Measurements from ENCODE around the gene TRANK1.
"Not testable (repeated sequence)": the region's sequence is repeated elsewhere in the genome, so short reads cannot be mapped to it uniquely, and the experiment has no call there.

DNA sequence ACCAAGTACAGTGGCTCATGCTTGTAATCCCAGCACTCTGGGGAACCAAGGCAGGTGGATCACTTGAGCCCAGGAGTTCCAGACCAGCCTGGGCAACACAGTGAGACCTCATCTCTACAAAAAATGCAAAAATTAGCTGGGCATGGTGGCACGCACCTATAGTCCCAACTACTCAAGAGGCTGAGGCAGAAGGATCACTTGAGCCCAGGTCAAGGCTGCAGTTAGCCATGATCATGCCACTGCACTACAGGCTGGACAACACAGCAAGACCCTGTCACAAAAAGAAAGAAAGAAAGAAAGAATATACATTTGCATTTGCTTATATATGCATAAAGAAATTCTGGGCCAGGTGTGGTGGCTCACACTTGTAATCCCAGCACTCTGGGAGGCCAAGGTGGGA lies 13.4 kb downstream of the TRANK1 start:
- TF ChIP-seq, protein P1, sequence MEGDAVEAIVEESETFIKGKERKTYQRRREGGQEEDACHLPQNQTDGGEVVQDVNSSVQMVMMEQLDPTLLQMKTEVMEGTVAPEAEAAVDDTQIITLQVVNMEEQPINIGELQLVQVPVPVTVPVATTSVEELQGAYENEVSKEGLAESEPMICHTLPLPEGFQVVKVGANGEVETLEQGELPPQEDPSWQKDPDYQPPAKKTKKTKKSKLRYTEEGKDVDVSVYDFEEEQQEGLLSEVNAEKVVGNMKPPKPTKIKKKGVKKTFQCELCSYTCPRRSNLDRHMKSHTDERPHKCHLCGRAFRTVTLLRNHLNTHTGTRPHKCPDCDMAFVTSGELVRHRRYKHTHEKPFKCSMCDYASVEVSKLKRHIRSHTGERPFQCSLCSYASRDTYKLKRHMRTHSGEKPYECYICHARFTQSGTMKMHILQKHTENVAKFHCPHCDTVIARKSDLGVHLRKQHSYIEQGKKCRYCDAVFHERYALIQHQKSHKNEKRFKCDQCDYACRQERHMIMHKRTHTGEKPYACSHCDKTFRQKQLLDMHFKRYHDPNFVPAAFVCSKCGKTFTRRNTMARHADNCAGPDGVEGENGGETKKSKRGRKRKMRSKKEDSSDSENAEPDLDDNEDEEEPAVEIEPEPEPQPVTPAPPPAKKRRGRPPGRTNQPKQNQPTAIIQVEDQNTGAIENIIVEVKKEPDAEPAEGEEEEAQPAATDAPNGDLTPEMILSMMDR (IDR thresholded peaks at IDR 0.05; ENCODE audit: insufficient read depth, low read length) = not testable (repeated sequence)
- TF ChIP-seq SPI1 (IDR thresholded peaks at IDR 0.05; ENCODE audit: borderline replicate concordance, low read depth) = not testable (repeated sequence)
